PC-9 (cell line): ENCODE measurements around the gene TMEM30B.

Source experiments
- CTCF ChIP-seq: fragments of 200-600 bp; sonication (generic); conservative IDR thresholded peaks from 2 replicates; pipeline ENCODE4 v1.6.1; 2017; ENCODE audit warnings: mixed run types, antibody characterized with exemption, mild to moderate bottlenecking, moderate library complexity
- EZH2 ChIP-seq: fragments of 200-600 bp; sonication (generic); IDR thresholded peaks from 2 replicates; pipeline ENCODE4 v1.8.0; 2017; ENCODE audit warnings: antibody characterized with exemption, low read depth

DNA sequence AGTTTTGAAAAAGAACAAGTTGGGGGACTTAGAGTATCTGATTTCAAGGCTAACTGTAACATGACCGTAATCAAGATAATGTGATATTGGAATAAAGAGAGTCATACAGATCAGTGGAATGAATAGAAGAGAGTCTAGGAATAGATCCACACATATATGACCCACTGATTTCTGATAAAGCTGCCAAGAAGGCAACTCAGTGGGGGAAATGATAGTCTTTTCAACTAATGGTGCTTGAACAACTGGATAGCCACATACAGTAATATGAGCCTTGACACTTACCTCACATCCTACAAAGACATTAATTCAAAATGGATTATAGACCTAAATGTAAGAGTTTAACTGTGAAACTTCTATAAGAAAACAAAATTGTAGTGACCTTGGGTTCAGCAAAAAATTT, 44.0 kb upstream of the TMEM30B start:
- no peak for TF ChIP-seq CTCF
- no peak for TF ChIP-seq EZH2
